ENCODE data around the gene JUND.

DNA sequence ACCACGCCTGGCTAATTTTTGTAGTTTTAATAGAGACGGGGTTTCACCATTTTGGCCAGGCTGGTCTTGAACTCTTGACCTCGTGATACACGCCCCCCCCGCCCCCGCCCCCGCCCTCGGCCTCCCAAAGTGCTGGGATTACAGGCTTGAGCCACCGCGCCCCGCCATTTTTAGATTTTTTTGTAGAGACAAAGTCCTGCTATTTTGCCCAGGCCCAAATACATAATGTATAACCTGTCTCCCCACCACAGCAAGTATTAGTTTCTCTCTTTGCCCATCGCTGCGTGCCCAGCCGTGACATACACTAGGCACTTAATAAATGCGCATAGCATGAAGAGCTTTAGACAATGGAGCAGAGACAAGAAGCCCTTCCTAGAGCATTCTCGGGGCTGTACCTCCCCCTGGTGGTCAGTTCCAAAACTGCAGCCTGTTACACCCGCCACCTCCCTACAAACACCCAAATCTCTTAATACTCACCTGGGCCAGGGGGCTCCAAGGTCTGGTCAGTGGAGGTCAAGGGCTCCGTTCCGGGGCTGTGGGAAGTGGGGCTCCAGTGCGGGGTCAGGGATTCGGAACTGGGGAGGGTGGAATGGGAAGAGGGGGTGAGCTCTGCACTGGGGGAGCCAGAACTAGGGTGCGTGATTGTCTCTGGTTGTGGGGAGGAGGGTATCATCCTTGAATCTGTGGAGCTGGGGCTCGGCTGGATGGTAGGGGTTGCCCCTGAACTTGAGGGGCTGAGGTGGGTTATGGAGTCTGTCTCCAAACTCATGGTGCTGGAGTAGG lies 29.6 kb downstream of the JUND start:
- TF ChIP-seq CTCF (IDR thresholded peaks at IDR 0.05) (peak; percentile 94 to 98 (median 96)), POLR2A (IDR thresholded peaks at IDR 0.05) (no peak)

All from Peyer's patch (tissue), 4 donors.